Activated CD8-positive, alpha-beta T cell treated with anti-CD3 and anti-CD28 coated beads, Interleukin-2, amount 10 ng/mL, durations not matched to agents 7 days and 5 days (primary cell): ENCODE data around the gene EPM2A. TPM values are rescaled to one million over a fixed set of nuclear protein-coding genes. Genes with fewer than 3 reads are reported as not detected.

ENCODE experiments used
- ATAC-seq: fragments of 150-1000 bp; cut with Tn5 transposase; one replicate; pipeline ENCODE4 v1.10.0; 2021; ENCODE audit warnings: moderate library complexity
- CTCF ChIA-PET: fragments of 350-600 bp; sonication (Branson Sonifier 250); formaldehyde crosslinking; loops from one replicate; lab custom pipeline; 2021; ENCODE audit warnings: antibody characterized with exemption; lab: Charles Lee
- POLR2A ChIA-PET: fragments of 350-600 bp; sonication (Branson Sonifier 250); formaldehyde crosslinking; loops from one replicate; lab custom pipeline; 2021; ENCODE audit warnings: antibody characterized with exemption; lab: Charles Lee
- DNase-seq: peaks from one replicate; pipeline ENCODE4 v3.0.0-alpha.2; 2020
- H3K27ac Mint-ChIP-seq: one replicate; pipeline ENCODE4 v1.8.0; 2021; ENCODE audit warnings: mild to moderate bottlenecking, mixed read lengths
- H3K27me3 Mint-ChIP-seq: one replicate; pipeline ENCODE4 v1.8.0; 2021; ENCODE audit warnings: low read depth, mixed read lengths
- H3K36me3 Mint-ChIP-seq: one replicate; pipeline ENCODE4 v1.8.0; 2021; ENCODE audit warnings: low read depth, mixed read lengths
- H3K4me1 Mint-ChIP-seq: one replicate; pipeline ENCODE4 v1.8.0; 2021; ENCODE audit warnings: low read depth, mixed read lengths
- H3K4me3 Mint-ChIP-seq: one replicate; pipeline ENCODE4 v1.8.0; 2021; ENCODE audit warnings: mild to moderate bottlenecking, mixed read lengths
- H3K9me3 Mint-ChIP-seq: one replicate; pipeline ENCODE4 v1.8.0; 2022; ENCODE audit warnings: mixed read lengths; ENCODE audit not compliant: insufficient read depth
- total RNA-seq, 2 experiments: library from RNA; stranded (reverse); gene quantifications; one replicate each; pipeline ENCODE4 v1.2.3, GENCODE V29; 2021

EPM2A gene
- total RNA-seq, 2 experiments from 2014 or later, result 6.3 to 7.5 TPM

GRCh38 chr6:145729887-145730286 is 5.4 kb downstream of the EPM2A start:
- no peak overlapping the region for H3K4me3 Mint-ChIP-seq
- no peak for DNase-seq
- no peaks in the 10 kb centered on the region for H3K27me3 Mint-ChIP-seq
- H3K4me1 Mint-ChIP-seq, result peaks cover 15% of the 10 kb centered on the region
- peaks cover 18% of the 10 kb centered on the region for H3K36me3 Mint-ChIP-seq
- no peak for ATAC-seq
- ChIA-PET POLR2A (no interaction called here), CTCF (no interaction called here)
- H3K9me3 Mint-ChIP-seq, result peaks cover 6% of the 10 kb centered on the region
- no peak overlapping the region for H3K27ac Mint-ChIP-seq

- Mint-ChIP-seq H3K36me3 (peaks cover 18% of the 10 kb centered on the region), H3K4me1 (peaks cover 12% of the 10 kb centered on the region), H3K27me3 (no peaks in the 10 kb centered on the region), H3K9me3 (peaks cover 7% of the 10 kb centered on the region), H3K27ac (no peak overlapping the region), H3K4me3 (no peak overlapping the region)
- no peak for DNase-seq
- ChIA-PET POLR2A (no interaction called here), CTCF (no interaction called here)
- ATAC-seq, result no peak
Observed at GRCh38 chr6:145728444-145729385, 6.6 kb downstream of the EPM2A start.

GRCh38 chr6:145727817-145728388 is 7.4 kb downstream of the EPM2A start:
- Mint-ChIP-seq H3K27ac (no peak overlapping the region), H3K36me3 (peaks cover 18% of the 10 kb centered on the region), H3K9me3 (peaks cover 10% of the 10 kb centered on the region), H3K4me1 (peaks cover 11% of the 10 kb centered on the region), H3K4me3 (no peak overlapping the region), H3K27me3 (no peaks in the 10 kb centered on the region)
- ATAC-seq (no peak), DNase-seq (no peak)
- ChIA-PET CTCF (no interaction called here), POLR2A (interaction anchor here (1.2 kb wide), 1 partner anchor 9 kb away, joined by 5 read pairs; no protein-coding TSS in a partner anchor)

GRCh38 chr6:145725570-145725969 is 9.8 kb downstream of the EPM2A start:
- POLR2A ChIA-PET, result no interaction called here

GRCh38 chr6:145723646-145724045 is 11.7 kb downstream of the EPM2A start:
- DNase-seq (no peak), ATAC-seq (no peak)
- Mint-ChIP-seq H3K4me1 (no peaks in the 10 kb centered on the region), H3K27ac (no peak overlapping the region), H3K4me3 (no peak overlapping the region), H3K9me3 (peaks cover 4% of the 10 kb centered on the region), H3K36me3 (peaks cover 14% of the 10 kb centered on the region), H3K27me3 (no peaks in the 10 kb centered on the region)
- ChIA-PET CTCF (no interaction called here), POLR2A (no interaction called here)

More at GRCh38 chr6:145725570-145725969, 9.8 kb downstream of the EPM2A start:
- no peak for DNase-seq
- Mint-ChIP-seq H3K4me3 (no peak overlapping the region), H3K36me3 (peaks cover 20% of the 10 kb centered on the region), H3K9me3 (peaks cover 10% of the 10 kb centered on the region), H3K4me1 (no peaks in the 10 kb centered on the region), H3K27ac (no peak overlapping the region), H3K27me3 (no peaks in the 10 kb centered on the region)
- CTCF ChIA-PET, result no interaction called here
- no peak for ATAC-seq

GRCh38 chr6:145722190-145722589 is 13.1 kb downstream of the EPM2A start:
- H3K27me3 Mint-ChIP-seq, result no peaks in the 10 kb centered on the region
- peaks cover 4% of the 10 kb centered on the region for H3K9me3 Mint-ChIP-seq
- no peak for ATAC-seq
- CTCF ChIA-PET, result no interaction called here
- no peak for DNase-seq
- POLR2A ChIA-PET, result no interaction called here
- H3K27ac Mint-ChIP-seq, result no peak overlapping the region
- H3K4me3 Mint-ChIP-seq, result no peak overlapping the region
- H3K4me1 Mint-ChIP-seq, result no peaks in the 10 kb centered on the region
- H3K36me3 Mint-ChIP-seq, result peaks cover 8% of the 10 kb centered on the region

GRCh38 chr6:145721144-145721543 is 14.2 kb downstream of the EPM2A start:
- DNase-seq, result no peak
- no peak for ATAC-seq
- Mint-ChIP-seq H3K27me3 (no peaks in the 10 kb centered on the region), H3K4me3 (no peak overlapping the region), H3K9me3 (peaks cover 11% of the 10 kb centered on the region), H3K27ac (no peak overlapping the region), H3K4me1 (no peaks in the 10 kb centered on the region), H3K36me3 (peaks cover 12% of the 10 kb centered on the region)
- ChIA-PET POLR2A (interaction anchor here (0.6 kb wide), 1 partner anchor 35 kb away, joined by 3 read pairs; no protein-coding TSS in a partner anchor), CTCF (interaction anchor here (1.1 to 1.4 kb wide), 2 partner anchors 17 to 87 kb away, joined by 4 to 5 read pairs; no protein-coding TSS in a partner anchor)

- H3K4me1 Mint-ChIP-seq, result no peaks in the 10 kb centered on the region
- DNase-seq, result no peak
- POLR2A ChIA-PET, result no interaction called here
- H3K4me3 Mint-ChIP-seq, result no peak overlapping the region
- peaks cover 12% of the 10 kb centered on the region for H3K9me3 Mint-ChIP-seq
- no peak overlapping the region for H3K27ac Mint-ChIP-seq
- H3K27me3 Mint-ChIP-seq, result no peaks in the 10 kb centered on the region
- CTCF ChIA-PET, result interaction anchor here (1.5 kb wide), 1 partner anchor 12 kb away, joined by 4 read pairs; no protein-coding TSS in a partner anchor
- ATAC-seq, result no peak
- H3K36me3 Mint-ChIP-seq, result peaks cover 25% of the 10 kb centered on the region
Observed at GRCh38 chr6:145715426-145715825, 19.9 kb downstream of the EPM2A start.

- CTCF ChIA-PET, result interaction anchor here (1.0 kb wide), 1 partner anchor 11 kb away, joined by 3 read pairs; no protein-coding TSS in a partner anchor
- Mint-ChIP-seq H3K27ac (no peak overlapping the region), H3K36me3 (peaks cover 23% of the 10 kb centered on the region), H3K4me1 (no peaks in the 10 kb centered on the region), H3K4me3 (no peak overlapping the region), H3K27me3 (no peaks in the 10 kb centered on the region), H3K9me3 (peaks cover 12% of the 10 kb centered on the region)
- DNase-seq (no peak), ATAC-seq (no peak)
- POLR2A ChIA-PET, result no interaction called here
Observed at GRCh38 chr6:145714731-145715130, 20.6 kb downstream of the EPM2A start.

GRCh38 chr6:145713773-145714172 is 21.5 kb downstream of the EPM2A start:
- H3K4me1 Mint-ChIP-seq, result no peaks in the 10 kb centered on the region
- H3K4me3 Mint-ChIP-seq, result no peak overlapping the region
- peaks cover 20% of the 10 kb centered on the region for H3K9me3 Mint-ChIP-seq
- ChIA-PET POLR2A (no interaction called here), CTCF (interaction anchor here (1.0 kb wide), 1 partner anchor 10 kb away, joined by 3 read pairs; no protein-coding TSS in a partner anchor)
- no peak overlapping the region for H3K27ac Mint-ChIP-seq
- DNase-seq (no peak), ATAC-seq (no peak)
- peaks cover 23% of the 10 kb centered on the region for H3K36me3 Mint-ChIP-seq
- no peaks in the 10 kb centered on the region for H3K27me3 Mint-ChIP-seq

- Mint-ChIP-seq H3K9me3 (peaks cover 14% of the 10 kb centered on the region), H3K4me3 (no peak overlapping the region), H3K36me3 (peaks cover 17% of the 10 kb centered on the region), H3K27ac (no peak overlapping the region), H3K27me3 (no peaks in the 10 kb centered on the region), H3K4me1 (no peaks in the 10 kb centered on the region)
- no peak for DNase-seq
- ChIA-PET POLR2A (no interaction called here), CTCF (no interaction called here)
- no peak for ATAC-seq
Observed at GRCh38 chr6:145711372-145711771, 23.9 kb downstream of the EPM2A start.

GRCh38 chr6:145707397-145707796 is 27.9 kb downstream of the EPM2A start:
- CTCF ChIA-PET, result no interaction called here
- H3K4me3 Mint-ChIP-seq, result no peak overlapping the region

More at GRCh38 chr6:145707397-145707796, 27.9 kb downstream of the EPM2A start:
- Mint-ChIP-seq H3K9me3 (peaks cover 8% of the 10 kb centered on the region), H3K27ac (no peak overlapping the region), H3K36me3 (peaks cover 2% of the 10 kb centered on the region), H3K27me3 (no peaks in the 10 kb centered on the region), H3K4me1 (peaks cover 8% of the 10 kb centered on the region)
- POLR2A ChIA-PET, result no interaction called here
- DNase-seq (no peak), ATAC-seq (no peak)
